Endothelial cell (in vitro differentiated cells): ENCODE data around the gene NEFH. TPM values are rescaled to one million over a fixed set of nuclear protein-coding genes. Genes with fewer than 3 reads are reported as not detected.
A peak's percentile ranks its signal among the peaks of the same experiment; 100 is the strongest.

ENCODE experiments used
- DNase-seq: peaks from one replicate; pipeline ENCODE4 v3.0.0; 2021; ENCODE audit warnings: low spot score
- H3K27ac Mint-ChIP-seq: one replicate; pipeline ENCODE4 v1.8.0; 2021; ENCODE audit warnings: mixed read lengths, inconsistent platforms; ENCODE audit not compliant: unreplicated experiment
- H3K27me3 Mint-ChIP-seq: one replicate; pipeline ENCODE4 v1.8.0; 2021; ENCODE audit warnings: mild to moderate bottlenecking, moderate library complexity, mixed read lengths, inconsistent platforms; ENCODE audit not compliant: unreplicated experiment
- H3K36me3 Mint-ChIP-seq: one replicate; pipeline ENCODE4 v1.8.0; 2021; ENCODE audit warnings: mild to moderate bottlenecking, low read depth, mixed read lengths, inconsistent platforms; ENCODE audit not compliant: unreplicated experiment
- H3K4me1 Mint-ChIP-seq: one replicate; pipeline ENCODE4 v1.8.0; 2021; ENCODE audit warnings: mild to moderate bottlenecking, mixed read lengths, inconsistent platforms; ENCODE audit not compliant: unreplicated experiment
- H3K4me3 Mint-ChIP-seq: one replicate; pipeline ENCODE4 v1.8.0; 2021; ENCODE audit warnings: mild to moderate bottlenecking, mixed read lengths, inconsistent platforms; ENCODE audit not compliant: unreplicated experiment
- H3K9me3 Mint-ChIP-seq: one replicate; pipeline ENCODE4 v1.8.0; 2021; ENCODE audit warnings: mixed read lengths, inconsistent platforms; ENCODE audit not compliant: unreplicated experiment
- CTCF ChIP-seq: fragments of 200-600 bp; sonication (generic); IDR thresholded peaks from one replicate; pipeline ENCODE4 v1.5.0; 2021; ENCODE audit warnings: antibody characterized with exemption; ENCODE audit not compliant: unreplicated experiment
- total RNA-seq: library from RNA; stranded (reverse); fragmentation: NEBNext Ultra II Directional; extraction: Animal tissue kit (Norgen Biotek cat#: 25700); gene quantifications from one replicate; pipeline ENCODE4 v1.2.1, GENCODE V29; 2021; ENCODE audit not compliant: unreplicated experiment

The NEFH gene
- total RNA-seq, 1 donor from 2014 or later = 18.2 TPM

- H3K4me1 Mint-ChIP-seq = no peaks in the 10 kb centered on the region
- H3K27me3 Mint-ChIP-seq = peaks cover 1% of the 10 kb centered on the region
- no peak for DNase-seq
- H3K4me3 Mint-ChIP-seq = peak overlapping the region; percentile 73
- TF ChIP-seq CTCF = no peak
- peaks cover 37% of the 10 kb centered on the region for H3K36me3 Mint-ChIP-seq
- H3K27ac Mint-ChIP-seq = no peak overlapping the region
- H3K9me3 Mint-ChIP-seq = no peaks in the 10 kb centered on the region
These were observed 37.3 kb downstream of the NEFH start for GRCh38 chr22:29517215-29517908.

DNA sequence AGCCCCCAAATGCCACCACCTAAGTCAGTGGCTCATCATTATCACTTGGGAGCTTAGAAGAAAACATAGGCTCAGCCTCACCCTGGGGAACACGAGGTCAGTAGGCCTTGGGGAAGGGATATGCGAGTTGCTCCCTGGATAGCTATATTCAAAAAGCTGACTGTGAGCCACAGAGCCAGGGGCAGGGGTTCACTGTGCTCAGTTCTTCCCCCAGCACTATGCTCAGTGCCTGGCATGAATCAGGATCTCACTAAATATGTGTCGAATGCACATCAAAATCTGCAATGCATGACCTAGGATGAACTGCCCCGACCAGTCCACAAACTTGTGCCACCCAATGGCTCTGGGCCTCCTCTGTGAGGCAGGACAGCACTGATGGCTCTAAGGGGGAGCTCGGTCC, 38.4 kb downstream of the NEFH start:
- Mint-ChIP-seq H3K4me1 (no peaks in the 10 kb centered on the region), H3K9me3 (no peaks in the 10 kb centered on the region), H3K27ac (no peak overlapping the region), H3K36me3 (peaks cover 37% of the 10 kb centered on the region), H3K4me3 (no peak overlapping the region), H3K27me3 (peaks cover 1% of the 10 kb centered on the region)
- no peak for DNase-seq
- no peak for TF ChIP-seq CTCF

- Mint-ChIP-seq H3K4me3 (no peak overlapping the region), H3K4me1 (no peaks in the 10 kb centered on the region), H3K9me3 (no peaks in the 10 kb centered on the region), H3K27ac (no peak overlapping the region), H3K27me3 (peaks cover 1% of the 10 kb centered on the region), H3K36me3 (peaks cover 49% of the 10 kb centered on the region)
- DNase-seq = no peak
- TF ChIP-seq CTCF = no peak
These were observed 40.0 kb downstream of the NEFH start for GRCh38 chr22:29519996-29520395.

- DNase-seq = no peak
- Mint-ChIP-seq H3K36me3 (peaks cover 54% of the 10 kb centered on the region), H3K27ac (no peak overlapping the region), H3K9me3 (no peaks in the 10 kb centered on the region), H3K4me3 (peak overlapping the region; percentile 78), H3K27me3 (peaks cover 1% of the 10 kb centered on the region), H3K4me1 (no peaks in the 10 kb centered on the region)
- no peak for TF ChIP-seq CTCF
These were observed 40.8 kb downstream of the NEFH start for GRCh38 chr22:29520851-29521250.

- TF ChIP-seq CTCF = no peak
- no peak for DNase-seq
- Mint-ChIP-seq H3K4me1 (no peaks in the 10 kb centered on the region), H3K36me3 (peaks cover 51% of the 10 kb centered on the region), H3K4me3 (no peak overlapping the region), H3K27ac (no peak overlapping the region), H3K27me3 (no peaks in the 10 kb centered on the region), H3K9me3 (no peaks in the 10 kb centered on the region)
These were observed 41.5 kb downstream of the NEFH start for GRCh38 chr22:29521526-29521925.
